T-helper 2 cell (primary cell): ENCODE results near the gene OR13D1.
"Not testable (repeated sequence)": the region's sequence is repeated elsewhere in the genome, so short reads cannot be mapped to it uniquely, and the experiment has no call there.

ENCODE experiments used
- DNase-seq, 5 experiments: peaks; one replicate each; pipeline versions ENCODE4 v3.0.0 to v3.0.0-alpha.2; 2012 to 2022
- total RNA-seq, 2 donors: gene quantifications; one replicate each; lab custom pipeline; 2026; lab: John Stamatoyannopoulos, UW

The OR13D1 gene, protein sequence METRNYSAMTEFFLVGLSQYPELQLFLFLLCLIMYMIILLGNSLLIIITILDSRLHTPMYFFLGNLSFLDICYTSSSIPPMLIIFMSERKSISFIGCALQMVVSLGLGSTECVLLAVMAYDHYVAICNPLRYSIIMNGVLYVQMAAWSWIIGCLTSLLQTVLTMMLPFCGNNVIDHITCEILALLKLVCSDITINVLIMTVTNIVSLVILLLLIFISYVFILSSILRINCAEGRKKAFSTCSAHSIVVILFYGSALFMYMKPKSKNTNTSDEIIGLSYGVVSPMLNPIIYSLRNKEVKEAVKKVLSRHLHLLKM
- 0 reads per million in 2 donors for total RNA-seq

- DNase-seq = no peak
Observed at GRCh38 chr9:104694218-104694617, at the start of gene OR13D1. Gene OR13D1, plus strand, starts transcription at chr9:104694518. Its CDS starts 0 bp downstream, at chr9:104694518.

DNA sequence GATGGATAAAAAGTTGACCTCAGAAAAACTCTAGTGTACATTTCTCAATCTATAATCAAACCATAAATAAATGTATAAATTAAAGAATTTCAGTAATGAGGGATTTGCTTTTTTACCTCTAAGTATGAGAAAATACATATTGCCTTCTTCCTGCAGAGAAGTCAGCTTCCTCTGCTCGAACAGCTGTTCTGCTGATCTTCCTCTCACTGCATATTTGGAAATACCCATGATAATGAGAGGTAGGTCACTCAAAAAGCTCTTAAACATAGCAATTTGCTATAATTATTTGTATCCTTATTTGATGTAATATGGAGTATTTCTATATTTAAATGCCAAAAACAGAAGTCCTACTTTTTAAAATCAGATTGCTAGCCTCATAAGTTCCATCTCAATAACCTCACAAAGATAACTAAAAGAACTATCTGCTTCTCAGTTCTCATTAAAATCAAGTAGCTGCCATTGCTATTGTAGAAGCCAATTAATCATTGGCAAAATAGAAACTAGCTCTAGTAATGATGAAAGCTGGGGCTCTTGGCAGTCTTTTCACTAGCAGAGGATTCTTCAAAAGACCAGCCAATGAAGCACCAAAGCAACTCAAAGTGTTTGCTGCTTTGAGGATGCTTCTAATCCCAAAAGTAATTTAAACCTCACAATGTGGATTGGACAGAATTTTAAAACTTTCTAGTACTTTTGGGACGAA is 35.7 kb upstream of the OR13D1 start:
- no peak for DNase-seq

DNA sequence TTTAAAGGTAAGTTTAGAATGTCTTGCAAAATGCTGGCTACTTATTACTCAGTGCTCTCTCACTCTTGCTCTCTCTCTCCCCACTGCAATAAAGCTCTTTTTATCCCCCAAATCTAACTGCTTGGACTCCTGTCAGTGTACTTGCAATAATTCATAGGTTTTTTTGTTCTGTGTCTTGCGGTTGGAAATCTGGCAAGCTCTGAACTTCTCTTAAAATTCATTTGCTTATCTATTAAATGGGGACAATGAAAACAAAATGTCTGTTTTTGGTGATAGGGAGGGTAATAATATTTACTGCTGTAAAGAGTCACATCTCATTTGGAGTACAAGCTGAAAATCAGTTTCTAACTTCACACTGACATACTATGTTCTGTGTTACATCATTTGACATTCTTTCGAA is 18.7 kb upstream of the OR13D1 start:
- no peak for DNase-seq

- DNase-seq = peak in 1 of 5 experiments; percentile 22
Observed at GRCh38 chr9:104682642-104683041, 11.7 kb upstream of the OR13D1 start.

GRCh38 chr9:104686081-104686480 is 8.2 kb upstream of the OR13D1 start:
- no peak for DNase-seq

DNA sequence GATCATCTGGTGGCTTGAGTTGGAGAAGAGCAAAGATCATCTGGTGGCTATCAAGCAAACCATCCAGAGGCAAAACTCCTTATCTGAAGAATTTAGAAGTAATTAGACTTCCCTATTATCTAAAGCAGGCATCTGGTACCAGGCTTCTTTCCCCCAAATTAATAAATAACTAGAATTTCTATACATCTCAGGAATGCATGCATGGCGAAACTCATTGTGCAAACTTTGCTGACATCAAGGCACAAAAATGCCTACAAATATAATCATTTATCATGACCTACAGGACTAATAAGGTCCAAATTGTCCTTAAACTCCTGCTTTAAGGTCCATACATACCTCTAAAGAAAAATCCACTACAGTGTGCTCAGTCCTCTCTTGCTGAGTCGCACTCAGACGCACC is 6.0 kb downstream of the OR13D1 start:
- DNase-seq = no peak

- DNase-seq = not testable (repeated sequence)
Observed at GRCh38 chr9:104708737-104709136, 14.4 kb downstream of the OR13D1 start.

DNA sequence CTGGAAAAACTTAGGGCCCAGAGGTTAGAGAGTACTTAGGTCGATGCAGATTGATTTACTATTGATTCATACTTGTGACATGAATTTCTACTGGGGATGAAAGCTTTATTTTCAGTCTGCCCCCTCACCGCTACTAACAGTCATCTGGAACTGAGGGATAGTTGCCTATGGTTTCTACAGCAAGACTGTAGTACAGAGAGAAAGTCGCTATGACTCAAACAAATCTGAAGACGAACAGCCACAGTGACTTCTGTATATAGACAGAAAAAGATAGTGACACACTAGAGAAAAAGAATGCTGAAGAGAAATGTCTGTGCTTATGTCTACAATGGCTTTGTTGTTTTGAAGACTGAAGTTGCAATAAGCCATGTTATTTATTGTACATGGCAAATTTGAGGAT is 17.3 kb downstream of the OR13D1 start:
- no peak for DNase-seq

- no peak for DNase-seq
Observed at GRCh38 chr9:104725014-104725413, 30.7 kb downstream of the OR13D1 start.

GRCh38 chr9:104738452-104738851 is 44.1 kb downstream of the OR13D1 start:
- DNase-seq = no peak

GRCh38 chr9:104740621-104741020 is 46.3 kb downstream of the OR13D1 start:
- no peak for DNase-seq

DNA sequence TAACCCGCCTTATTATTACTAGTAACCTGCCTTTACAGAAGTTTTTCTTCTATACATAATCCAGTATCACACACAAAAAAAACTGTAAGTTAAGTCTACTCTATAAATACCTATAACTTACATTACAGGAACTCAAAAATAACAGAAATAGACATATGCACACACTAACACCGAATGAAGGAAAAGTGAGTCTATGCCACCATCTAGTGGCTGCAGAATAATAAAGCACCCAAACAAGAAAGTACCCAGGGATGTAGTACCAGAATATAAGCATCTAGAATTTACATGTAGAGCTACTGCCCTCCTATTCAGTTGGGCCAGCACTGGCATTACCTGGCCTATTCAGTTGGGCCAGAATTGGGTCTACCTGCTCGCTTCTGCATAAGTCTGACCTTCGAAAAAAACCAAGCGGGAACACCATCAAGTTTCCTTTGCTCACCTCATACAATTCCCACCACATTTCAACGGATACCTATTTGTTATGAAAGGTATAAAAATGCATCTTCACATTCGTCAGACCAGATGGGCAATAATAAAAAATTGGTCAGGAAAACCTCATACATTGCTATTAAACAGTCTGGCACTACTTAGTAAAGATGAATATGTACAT is 49.2 kb downstream of the OR13D1 start:
- peak in 2 of 5 experiments; percentile 43 to 76 for DNase-seq
